ENCODE data around the gene UGT2A1.

GRCh38 chr4:69689599-69689998, 36.6 kb upstream of the UGT2A1 start:
- TF ChIP-seq POLR2A (IDR thresholded peaks at IDR 0.05) = no peak
- TF ChIP-seq CTCF (IDR thresholded peaks at IDR 0.05) = peak in 4 of 6 experiments; percentile 43 to 72 (median 54)
